NCI-H82 (cell line): ENCODE data around the gene PDE8B.
"Not testable (repeated sequence)": the region's sequence is repeated elsewhere in the genome, so short reads cannot be mapped to it uniquely, and the experiment has no call there.

ENCODE experiments used
- DNase-seq: peaks from one replicate; lab custom pipeline; 2025; lab: John Stamatoyannopoulos, UW

Gene PDE8B

GRCh38 chr5:77358255-77359205, 148.1 kb downstream of the PDE8B start:
- DNase-seq, result no peak

- DNase-seq, result no peak
These were observed 148.8 kb downstream of the PDE8B start for GRCh38 chr5:77359231-77359630.

GRCh38 chr5:77360381-77360780, 149.9 kb downstream of the PDE8B start:
- no peak for DNase-seq

GRCh38 chr5:77360973-77361372, 150.5 kb downstream of the PDE8B start:
- no peak for DNase-seq

- peak; percentile 6 for DNase-seq
These were observed 156.4 kb downstream of the PDE8B start for GRCh38 chr5:77366717-77367500.

GRCh38 chr5:77367741-77368140, 157.3 kb downstream of the PDE8B start:
- no peak for DNase-seq

- DNase-seq, result no peak
These were observed 157.9 kb downstream of the PDE8B start for GRCh38 chr5:77368367-77368766.

GRCh38 chr5:77369566-77369965, 159.1 kb downstream of the PDE8B start:
- no peak for DNase-seq

- peak; percentile 60 for DNase-seq
These were observed 164.2 kb downstream of the PDE8B start for GRCh38 chr5:77374686-77375085.

- DNase-seq, result peak; percentile 16
These were observed 166.3 kb downstream of the PDE8B start for GRCh38 chr5:77376609-77377300.

- DNase-seq, result no peak
These were observed 169.1 kb downstream of the PDE8B start for GRCh38 chr5:77379558-77380061.

GRCh38 chr5:77380636-77381035, 170.2 kb downstream of the PDE8B start:
- DNase-seq, result no peak

- not testable (repeated sequence) for DNase-seq
These were observed 172.9 kb downstream of the PDE8B start for GRCh38 chr5:77383336-77383735.

- DNase-seq, result not testable (repeated sequence)
These were observed 175.9 kb downstream of the PDE8B start for GRCh38 chr5:77386340-77386739.

- no peak for DNase-seq
These were observed 179.3 kb downstream of the PDE8B start for GRCh38 chr5:77389746-77390145.

- no peak for DNase-seq
These were observed 179.7 kb downstream of the PDE8B start for GRCh38 chr5:77390221-77390620.

GRCh38 chr5:77390795-77391194, 180.3 kb downstream of the PDE8B start:
- DNase-seq, result no peak

- DNase-seq, result no peak
These were observed 180.8 kb downstream of the PDE8B start for GRCh38 chr5:77391240-77391765.

- no peak for DNase-seq
These were observed 183.7 kb downstream of the PDE8B start for GRCh38 chr5:77394064-77394715.

GRCh38 chr5:77396017-77396416, 185.5 kb downstream of the PDE8B start:
- no peak for DNase-seq

- DNase-seq, result no peak
These were observed 187.3 kb downstream of the PDE8B start for GRCh38 chr5:77397686-77398292.
